ENCODE measurements around the gene MAP6.

MAP6 gene

DNA sequence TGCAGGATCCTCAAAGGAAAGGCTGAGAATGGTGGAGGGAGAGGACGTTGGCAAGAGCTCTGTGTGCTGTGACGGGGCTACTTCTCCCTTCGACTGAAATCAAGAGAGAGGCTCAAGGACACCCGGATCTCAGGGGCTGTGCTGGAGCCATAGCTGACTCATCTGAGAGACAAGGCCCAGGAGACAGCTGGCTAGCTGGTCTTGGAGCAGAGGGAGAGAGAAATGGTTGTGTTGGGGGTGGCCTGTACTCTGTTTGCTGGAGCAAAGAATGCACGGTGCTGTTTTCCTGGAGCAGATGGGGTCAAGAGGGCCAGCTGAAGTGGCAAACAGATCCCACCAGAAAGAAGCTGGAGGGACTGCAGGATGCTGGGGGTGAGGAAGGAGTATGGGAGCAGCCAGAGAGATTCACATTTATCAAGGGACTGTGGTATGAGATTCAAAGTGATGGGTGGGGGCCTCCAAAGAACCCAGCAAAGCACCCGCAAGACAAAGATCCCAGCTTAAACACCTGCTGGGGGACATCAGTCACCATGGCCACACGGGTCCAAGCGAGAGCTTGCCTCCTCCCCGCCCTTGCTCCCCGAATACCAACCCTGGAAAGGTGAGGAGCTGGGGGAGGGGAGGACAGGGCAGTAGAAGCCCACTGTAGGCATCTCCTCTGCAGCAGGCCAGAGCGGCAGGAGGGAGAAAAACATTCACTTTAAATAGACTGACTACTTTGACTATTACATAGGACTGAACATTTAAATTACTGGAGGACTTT lies 40.8 kb downstream of the MAP6 start:
- DNase-seq = no peak

DNA sequence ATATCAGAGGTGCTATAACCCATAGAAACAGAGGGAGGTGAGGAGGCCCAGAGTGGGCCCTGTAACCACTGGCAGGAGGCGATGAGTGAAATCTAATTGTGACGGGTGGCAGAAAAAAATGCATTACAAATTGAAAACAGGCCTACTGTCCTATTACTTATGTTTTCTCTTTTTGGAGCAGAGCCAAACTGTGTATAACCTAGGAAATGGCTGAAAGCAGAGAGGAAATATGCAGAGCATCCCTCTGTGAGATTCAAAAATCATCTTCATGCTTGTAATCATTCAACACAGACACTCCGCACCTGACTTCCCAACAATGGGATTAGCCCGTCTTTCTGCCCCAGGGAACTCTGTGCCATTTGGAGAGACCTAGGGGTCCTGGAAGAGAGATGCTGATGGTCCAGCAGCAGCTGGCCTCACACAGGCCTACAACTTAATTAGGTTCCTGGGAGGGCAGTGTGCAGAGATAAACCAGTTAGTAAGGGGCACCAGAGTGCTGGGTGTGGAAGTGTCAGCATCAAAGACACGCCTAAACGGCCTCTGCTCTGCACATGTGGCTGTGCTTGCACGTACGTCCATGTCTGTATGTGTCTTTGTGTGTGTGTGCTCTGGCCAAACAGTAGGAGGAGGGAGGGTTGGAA lies 41.8 kb downstream of the MAP6 start:
- DNase-seq = no peak

DNA sequence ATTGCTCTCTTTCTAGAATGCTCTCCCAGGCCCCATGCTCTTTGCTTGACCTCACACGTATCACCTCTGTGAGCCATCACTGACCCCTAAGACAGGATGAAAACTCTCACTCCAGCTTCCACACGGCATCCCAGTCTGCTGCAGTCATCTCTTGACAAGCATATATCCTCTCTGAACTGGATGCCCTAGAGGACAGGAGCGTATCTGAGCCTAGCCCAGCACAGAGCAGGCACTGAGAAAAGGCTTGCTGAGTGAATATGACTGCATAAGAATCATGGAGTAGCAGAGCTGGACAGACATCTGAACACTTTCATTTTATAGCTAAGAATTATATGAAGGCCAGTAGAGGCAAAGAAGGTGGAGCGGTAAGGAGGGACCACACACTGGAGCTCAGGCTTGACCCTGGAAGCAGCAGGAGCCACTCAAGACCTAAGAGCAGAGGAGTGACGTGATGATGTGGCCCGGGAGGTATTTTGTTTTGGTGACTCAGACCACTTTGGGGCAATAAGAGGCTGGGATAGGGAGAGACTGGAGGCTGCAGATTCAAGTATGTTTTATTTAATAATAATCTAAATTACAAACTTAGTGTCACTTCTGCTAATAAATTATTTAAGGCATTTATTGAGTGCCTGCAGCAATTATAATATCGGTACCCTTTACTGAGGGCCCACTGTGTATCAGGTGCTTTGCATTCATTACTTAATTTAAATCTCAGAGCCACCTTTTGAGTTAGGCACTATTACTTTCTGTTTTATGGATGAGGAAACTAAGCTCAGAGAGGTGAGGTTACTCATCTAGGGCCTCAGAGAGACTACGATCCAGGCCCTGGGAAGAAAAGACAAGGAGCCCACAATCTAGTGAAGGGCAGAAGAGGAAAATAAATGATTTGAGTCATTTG lies 42.6 kb downstream of the MAP6 start:
- DNase-seq = no peak

DNA sequence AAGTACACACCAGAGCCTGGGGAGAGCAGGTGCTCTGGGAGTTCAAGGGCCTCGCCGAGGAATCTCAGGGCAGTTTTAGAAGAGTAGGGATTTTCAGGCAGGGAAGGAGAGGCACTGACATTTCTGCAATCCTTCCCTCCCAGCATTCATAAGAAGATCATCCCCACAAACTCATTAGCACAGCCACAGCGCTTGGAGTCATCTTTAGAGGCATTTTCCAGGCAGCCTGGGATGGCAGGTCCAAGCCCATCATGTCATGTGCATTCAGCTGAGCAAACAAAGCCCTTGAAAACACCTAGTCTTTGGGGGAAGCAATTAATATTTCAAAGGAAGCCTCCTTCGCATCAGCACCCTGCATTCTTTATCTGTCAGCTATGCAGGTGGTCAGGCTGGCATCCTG lies 43.8 kb downstream of the MAP6 start:
- no peak for DNase-seq

DNA sequence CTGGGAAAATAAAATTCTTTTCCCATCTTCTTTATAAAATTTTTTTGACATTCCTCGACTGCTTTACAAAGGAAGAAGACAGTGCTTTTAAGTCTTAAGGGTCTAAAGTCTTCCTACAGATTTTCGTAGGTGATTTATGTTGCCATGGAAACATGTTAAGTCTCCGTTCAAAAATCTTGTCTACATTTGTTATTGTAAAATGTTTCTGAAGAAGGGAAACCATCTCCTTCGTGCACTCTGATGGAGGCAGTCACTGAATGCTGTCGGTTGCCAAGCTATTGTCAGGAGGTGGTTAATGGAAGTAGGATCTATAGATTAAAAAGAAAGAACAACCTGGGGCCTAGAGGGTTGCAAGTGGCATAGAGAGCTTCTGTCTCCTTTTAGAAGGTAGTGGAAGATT lies 52.6 kb downstream of the MAP6 start:
- no peak for DNase-seq

DNA sequence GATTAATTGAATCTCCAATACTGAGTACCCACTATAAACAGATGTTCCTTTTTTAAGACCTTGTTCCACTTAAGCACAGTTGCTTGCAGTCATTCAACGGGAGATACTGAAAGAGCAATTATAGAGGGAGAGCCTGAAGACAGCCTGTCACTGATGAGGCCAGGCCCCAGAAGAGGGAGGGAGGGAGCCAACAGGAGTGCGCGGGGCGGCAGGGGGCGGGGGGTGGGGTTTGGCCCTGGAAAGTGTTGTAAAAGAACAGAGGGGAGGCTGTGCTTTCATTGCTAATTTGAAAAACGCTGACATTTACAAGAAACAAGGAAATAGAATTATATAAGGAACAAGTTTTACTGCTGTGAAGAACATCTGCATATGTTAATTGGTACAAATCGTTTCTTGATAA lies 53.1 kb downstream of the MAP6 start:
- DNase-seq = no peak

DNA sequence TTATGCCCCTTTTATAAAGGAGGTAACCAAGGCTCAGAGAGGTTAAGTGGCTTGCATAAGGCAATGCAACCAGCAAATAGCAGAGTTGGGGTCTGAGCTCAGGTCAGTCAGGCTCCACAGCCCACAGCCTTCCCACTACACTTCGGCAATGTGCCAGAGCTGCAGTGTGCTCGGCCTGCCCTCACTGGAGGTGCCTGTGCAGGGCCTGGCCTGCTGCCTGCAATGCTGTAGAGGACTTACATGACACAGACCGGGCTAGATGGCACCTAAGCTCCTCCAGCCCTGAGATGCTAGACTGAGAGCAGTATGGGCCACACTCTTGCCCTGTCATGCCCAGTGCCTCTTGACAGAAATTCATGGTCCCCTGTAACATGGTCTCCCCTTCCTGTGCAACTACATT lies 57.0 kb downstream of the MAP6 start:
- DNase-seq = no peak

DNA sequence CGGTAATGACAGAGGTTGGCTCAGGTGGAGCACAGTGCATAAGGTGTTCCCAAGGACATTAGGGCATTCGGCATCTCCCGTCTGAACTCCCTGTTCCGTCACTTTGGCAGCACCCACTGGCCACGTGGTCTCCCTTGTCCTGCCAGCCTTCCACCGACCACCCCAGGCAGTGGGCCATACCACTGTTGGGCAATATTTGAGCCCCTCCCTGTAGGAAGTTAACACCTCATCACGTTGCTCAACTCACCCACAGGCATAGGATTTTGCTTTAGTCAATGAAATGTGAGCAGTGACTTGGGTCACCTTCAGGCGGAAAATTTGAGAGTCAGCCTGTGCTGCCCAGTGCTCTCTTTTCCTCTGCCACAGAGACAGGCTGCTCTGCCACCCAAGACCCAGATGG lies 62.7 kb downstream of the MAP6 start:
- no peak for DNase-seq

DNA sequence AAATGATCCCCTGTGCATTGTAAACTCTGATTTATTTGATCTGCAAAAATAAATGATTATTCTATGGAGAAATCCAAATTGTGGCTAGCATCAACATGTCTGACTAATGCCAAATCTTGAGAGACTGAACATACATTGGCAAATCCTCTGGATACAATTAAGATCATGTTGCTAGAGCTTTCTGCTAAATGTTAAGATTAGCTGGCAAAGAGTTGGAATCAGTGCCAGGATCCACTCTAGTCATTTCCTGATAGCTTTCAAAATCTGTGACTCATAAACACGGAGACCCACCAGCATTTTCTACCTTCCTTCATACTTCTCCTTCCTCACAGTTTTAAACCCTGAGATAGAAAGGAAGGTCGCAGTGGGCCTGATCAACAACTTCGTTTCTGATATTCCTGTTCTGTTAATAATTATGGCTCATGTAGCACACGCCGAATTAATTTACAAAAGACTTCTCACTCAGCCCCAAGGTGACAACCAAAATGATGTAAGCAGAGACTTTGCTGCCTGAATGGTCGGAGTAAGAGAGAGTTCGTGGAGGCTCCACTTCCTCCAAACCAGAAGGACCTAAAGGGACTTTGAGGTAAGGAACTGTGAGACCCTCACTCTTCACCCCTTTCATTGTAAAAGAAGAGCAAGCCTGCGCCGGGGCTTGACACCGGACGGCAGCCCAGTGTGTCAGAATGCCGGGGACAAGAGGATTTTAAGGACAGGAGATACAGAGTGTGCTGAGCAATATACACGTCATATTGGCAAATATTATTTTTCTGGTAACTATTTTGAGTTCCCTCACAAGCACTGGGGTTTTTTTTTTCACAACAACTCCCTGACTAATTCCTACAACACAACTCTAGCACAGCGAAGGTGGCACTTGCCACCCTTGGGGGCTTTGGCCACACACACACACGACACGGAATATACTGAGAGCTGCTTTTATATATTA lies 64.8 kb downstream of the MAP6 start:
- DNase-seq = no peak

DNA sequence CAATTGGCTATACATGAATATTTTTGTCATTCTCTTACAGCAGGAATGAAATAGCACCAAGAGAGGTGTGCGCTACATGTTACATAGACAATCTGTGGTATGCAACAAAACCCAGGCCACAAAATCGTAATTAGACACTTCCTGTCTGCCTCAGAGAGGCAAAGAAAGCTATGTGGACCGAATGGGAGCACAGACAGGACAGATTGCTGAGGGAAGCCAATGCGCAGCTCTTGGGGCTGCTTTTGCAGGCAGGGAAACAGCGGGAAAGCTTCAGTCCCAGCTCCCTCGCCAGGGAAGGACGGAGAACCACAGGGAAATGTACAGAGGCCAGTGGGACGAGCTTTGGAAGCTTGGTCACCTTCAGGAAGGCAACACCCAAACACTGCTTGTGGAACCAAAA lies 65.9 kb downstream of the MAP6 start:
- DNase-seq = no peak

DNA sequence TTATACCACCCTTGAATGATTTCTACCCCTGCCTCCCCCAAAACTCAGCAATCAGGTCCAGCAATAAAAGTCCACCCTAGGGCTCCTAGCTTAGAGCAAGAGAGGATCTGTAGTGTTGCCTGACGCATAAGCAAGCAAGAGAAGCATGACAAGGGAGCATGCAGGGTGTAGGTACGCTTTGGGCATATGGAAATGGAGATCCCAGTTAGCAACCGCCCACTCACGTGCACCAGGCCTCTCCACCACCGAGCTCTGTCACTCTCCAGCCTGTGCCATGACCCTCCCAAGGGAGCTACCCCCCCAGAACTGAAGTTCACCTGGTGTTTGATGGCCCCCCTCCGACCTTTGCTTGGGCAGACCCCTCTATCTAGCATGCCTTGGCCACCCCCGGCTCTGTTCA lies 67.3 kb downstream of the MAP6 start:
- DNase-seq = no peak

DNA sequence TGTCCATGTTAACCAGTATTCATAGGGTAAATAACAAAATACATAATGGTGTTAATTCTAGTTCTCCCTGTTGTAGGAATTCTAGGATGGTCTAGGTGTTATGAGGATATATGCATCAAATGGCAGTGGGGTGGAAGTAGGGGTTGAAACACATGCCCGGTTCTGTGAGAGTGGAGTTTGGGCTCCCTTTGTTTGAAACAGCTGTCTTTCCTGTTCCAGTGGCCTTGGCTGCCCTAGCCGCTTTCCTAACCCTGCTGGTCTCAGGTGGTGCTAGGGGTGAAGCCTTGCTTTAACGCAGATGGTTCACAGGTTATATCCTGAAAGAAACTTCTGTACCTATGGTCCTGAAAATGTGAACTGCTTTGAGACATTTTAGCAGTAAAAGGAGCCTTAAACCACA lies 68.5 kb downstream of the MAP6 start:
- DNase-seq = no peak

DNA sequence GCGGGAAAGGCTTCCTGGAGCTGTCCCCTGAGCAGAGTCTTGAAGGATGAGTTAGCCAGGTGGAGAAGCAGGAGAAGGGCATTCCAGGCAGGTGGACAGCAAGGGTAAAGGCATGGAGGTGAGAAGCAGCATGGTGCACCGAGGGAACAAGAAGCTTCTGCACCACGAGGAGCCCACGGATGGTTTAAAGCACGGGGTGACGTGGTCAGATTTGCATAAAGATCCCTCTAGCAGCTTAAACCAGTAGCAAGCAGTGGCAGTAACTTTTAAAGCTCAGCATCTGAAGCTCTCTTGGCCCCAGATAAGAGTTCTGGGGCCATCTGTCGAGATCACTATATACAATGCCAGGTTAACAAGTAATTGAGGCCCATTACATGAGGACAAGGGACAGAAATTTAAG lies 69.9 kb downstream of the MAP6 start:
- DNase-seq = no peak

DNA sequence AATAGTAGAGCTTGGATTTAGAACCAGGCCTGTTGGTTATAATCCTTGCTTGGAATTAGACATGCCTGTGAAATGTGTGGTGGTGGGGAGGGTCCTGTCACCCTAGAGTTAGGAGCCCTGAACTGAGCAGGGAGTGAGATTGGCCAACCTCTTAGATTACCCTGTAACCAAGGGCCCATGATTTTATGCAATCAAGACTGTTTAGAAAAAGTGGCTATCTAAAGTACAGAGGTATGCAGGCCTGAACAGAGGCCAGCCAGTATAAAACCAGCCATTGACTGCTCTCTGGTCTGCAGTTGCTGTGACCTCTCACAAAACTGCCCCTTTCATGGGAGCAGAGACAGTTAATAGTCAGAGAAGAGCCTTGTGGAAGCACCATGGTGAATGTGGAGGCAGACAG lies 70.6 kb downstream of the MAP6 start:
- DNase-seq = no peak

DNA sequence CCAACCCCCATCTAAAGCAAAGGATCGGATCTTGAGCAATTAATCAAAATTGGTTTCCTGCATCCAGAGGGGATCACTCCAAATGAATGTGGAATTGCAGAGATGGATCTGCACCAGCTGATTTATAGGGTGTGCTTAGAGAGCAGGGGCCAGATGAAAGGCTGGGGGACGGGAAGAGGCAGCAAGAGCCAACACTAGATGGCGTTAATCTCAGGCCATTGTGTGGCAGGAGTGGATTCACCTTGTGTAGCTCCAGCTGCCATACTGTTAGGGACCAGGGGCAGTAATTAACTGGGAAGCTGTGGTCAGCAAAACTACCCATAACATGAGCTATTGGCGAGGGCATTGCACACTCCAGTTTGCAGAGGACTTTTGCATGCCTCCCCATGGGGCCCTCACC lies 71.2 kb downstream of the MAP6 start:
- no peak for DNase-seq

DNA sequence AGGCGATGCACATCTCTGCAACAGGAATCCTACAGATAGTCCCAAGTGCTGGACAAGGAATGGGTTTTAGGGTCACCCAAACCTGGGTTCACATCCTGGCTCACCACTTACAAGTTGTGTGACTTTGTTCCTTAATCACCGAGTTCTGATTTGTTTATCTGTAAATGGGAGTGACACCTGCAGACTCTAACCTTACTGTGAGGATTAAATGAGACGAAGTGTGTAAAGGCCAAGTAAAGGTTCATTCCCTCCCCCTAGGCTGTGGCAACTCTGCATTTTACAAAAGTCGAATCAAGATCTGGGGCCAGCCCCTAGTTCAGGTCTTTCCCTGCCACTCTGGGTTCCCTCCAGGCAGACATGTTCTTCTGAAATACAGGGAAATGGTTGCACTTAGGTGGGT lies 71.9 kb downstream of the MAP6 start:
- DNase-seq = no peak

DNA sequence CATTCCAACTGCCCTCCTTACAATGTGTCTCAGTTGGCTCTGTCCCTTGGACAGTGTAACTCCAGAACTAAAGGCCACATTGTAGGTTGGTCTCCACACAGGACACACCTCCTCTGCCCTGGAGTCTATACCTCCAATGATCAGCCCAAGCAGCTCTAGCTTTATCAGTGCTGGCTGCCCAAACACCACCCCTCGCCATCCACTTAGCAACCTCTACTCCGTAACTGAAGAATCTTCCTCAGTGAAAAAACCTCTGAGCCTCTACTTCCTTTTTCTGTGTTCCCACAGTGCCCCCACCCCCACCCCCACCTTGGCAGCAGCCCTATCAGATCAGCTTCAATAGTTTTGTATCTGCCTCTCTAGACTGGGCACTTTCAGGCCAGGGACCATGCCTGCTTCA lies 73.4 kb downstream of the MAP6 start:
- DNase-seq = no peak

DNA sequence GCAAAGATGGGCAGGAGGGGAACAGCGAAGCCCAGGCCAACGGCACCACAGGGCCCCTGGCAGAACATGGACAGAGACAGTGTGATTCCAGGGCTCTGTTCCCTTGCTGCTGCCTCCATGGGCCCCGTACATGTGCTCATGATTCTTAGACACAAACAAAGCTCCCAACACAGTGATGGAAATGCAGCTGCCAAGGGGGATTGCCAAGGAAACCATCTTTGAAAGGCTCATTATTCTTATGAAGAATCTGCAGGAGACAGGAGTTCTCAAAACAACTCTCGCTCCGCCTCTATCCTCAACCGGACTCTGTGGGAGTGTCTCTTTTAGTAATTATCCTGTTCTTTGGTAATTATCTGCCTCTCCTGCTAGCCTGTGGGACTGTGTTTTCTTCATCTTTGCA lies 74.6 kb downstream of the MAP6 start:
- no peak for DNase-seq

DNA sequence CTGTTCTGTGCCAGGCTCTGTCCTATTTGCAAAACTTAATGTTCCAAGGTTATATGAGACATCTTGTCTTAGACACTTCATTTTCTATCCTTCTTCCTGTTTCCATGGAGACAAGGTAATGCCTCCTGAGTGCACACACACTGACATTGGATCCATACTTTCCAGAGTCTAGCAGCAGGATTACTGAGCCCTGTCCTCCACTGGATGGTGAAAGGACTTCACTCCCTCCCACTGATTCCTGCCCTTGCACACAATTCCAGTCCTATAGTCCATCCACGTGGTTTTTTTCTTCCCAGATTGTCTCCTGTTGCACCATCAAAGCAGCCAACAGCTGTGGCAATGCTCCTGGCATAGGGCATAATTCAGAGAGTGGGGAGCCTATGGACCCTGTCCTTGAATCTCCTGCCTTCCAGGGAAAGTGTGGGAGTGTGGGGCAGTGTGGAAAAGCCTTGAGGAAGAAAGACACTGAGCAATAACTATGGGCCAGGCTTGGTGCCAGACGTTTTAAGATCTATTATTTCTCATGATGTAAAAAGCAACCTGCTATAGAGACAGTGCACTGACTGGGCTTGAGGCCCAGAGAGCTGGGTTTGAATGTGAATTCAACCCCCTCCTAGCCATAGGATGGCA lies 75.4 kb downstream of the MAP6 start:
- DNase-seq = no peak

DNA sequence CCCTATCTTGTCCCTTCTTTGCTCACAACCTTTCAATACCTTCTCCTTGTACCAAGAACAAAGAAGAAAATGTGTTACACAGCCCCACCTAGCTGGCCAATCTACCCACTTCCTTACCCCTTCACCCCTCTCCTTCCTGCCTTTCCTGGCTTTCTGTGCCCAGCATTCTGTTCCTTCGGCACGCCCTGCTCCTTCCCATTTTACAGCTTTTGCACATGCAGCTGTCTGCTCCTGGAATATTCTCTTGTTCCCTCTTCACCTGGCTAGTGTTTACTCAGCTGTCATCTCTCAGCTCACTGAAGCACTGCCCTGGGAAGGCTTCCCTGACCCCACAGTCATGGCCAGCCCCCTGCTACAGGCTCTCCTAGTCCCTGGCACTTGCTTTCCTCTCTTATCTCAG lies 76.1 kb downstream of the MAP6 start:
- no peak for DNase-seq

DNA sequence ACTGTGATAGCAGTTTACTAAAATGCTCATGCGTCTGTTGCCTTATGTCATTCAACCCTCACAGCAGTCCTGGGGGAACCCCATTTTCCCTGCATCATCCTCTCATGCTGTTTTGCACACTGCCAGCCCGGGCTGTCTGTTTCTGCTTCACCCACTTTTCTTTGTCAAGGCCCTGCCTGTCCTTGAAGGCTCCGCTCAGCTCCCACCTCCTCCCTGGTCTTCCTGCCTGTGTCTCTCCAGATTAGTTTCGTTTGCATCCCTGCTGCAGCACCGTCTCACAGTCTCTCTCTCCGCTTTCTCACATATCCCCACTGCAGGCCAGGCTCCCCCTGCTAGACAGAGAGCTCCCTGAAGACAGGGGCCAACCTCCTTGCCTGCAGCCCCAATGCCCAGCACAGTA lies 76.9 kb downstream of the MAP6 start:
- no peak for DNase-seq

DNA sequence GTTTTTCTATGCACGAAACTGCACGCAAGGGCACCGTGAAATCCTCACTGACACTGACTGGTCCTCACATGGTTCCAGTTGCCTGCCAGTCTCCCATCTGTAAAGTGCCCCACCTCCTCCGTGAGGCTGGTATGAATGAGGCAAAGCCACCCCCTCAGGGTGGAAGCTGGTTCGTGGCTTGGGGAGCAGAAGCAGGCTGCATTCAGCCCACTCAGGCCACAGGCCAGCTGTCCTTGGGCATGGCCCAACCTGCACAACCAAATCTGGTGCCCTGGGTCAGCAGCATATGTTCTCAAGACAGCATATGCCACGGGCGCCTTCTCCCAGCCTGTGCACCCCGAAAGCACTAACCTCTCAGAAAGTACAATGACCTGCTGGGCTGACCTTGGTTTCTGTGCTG lies 77.5 kb downstream of the MAP6 start:
- DNase-seq = no peak

Measured in activated T-cell treated with anti-CD3 and anti-CD28 coated beads for 4 hours (primary cell).